Ascending aorta (tissue), 2 donors: Measurements from ENCODE around the gene SHANK3. TPM values are rescaled to one million over a fixed set of nuclear protein-coding genes. Genes with fewer than 3 reads are reported as not detected.
"Not testable (repeated sequence)": the region's sequence is repeated elsewhere in the genome, so short reads cannot be mapped to it uniquely, and the experiment has no call there.

ENCODE experiments used
- DNase-seq, 2 donors: peaks; one replicate each; pipeline ENCODE4 v3.0.0-alpha.2; 2019; ENCODE audit warnings: low spot score in 2 of 2
- H3K27ac ChIP-seq, 2 donors: fragments of 200-600 bp; sonication (generic); one replicate each; pipeline ENCODE4 v1.5.1; 2016 to 2017; ENCODE audit warnings: mild to moderate bottlenecking in 1 of 2
- H3K27me3 ChIP-seq: fragments of 200-600 bp; sonication (generic); one replicate; pipeline ENCODE4 v1.5.1; 2017
- H3K36me3 ChIP-seq, 2 donors: fragments of 200-600 bp; sonication (generic); one replicate each; pipeline ENCODE4 v1.5.1; 2016
- H3K4me1 ChIP-seq, 2 donors: fragments of 200-600 bp; sonication (generic); one replicate each; pipeline ENCODE4 v1.5.1; 2016 to 2017; ENCODE audit warnings: mild to moderate bottlenecking in 1 of 2
- H3K4me3 ChIP-seq, 2 donors: fragments of 200-600 bp; sonication (generic); one replicate each; pipeline ENCODE4 v1.5.1; 2016 to 2017; ENCODE audit warnings: mild to moderate bottlenecking in 1 of 2
- H3K9me3 ChIP-seq, 2 donors: fragments of 200-600 bp; sonication (generic); one replicate each; pipeline ENCODE4 v1.5.1; 2016
- intact Hi-C: fragments of 100-400 bp; cut with DNase I; formaldehyde crosslinking; loops from one replicate; pipeline ENCODE4 v1.15.1; 2023
- total RNA-seq: library from RNA; depleted of rRNA; stranded (reverse); fragments of >200 nt; gene quantifications from one replicate; pipeline ENCODE4 v1.1.0, GENCODE V29; 2016
- TF ChIP-seq, protein P1 (sequence below), 3 experiments: fragments of 200-600 bp in 2 of 3; fragments of 450-650 bp in 1 of 3; sonication (generic) in 2 of 3; IDR thresholded peaks; one replicate each; pipeline ENCODE4 v1.5.1; 2016 to 2019; ENCODE audit warnings: antibody characterized with exemption in 3 of 3, mild to moderate bottlenecking in 1 of 3, moderate library complexity in 1 of 3

The SHANK3 gene
- total RNA-seq, 1 donor from 2014 or later: 128 TPM

DNA sequence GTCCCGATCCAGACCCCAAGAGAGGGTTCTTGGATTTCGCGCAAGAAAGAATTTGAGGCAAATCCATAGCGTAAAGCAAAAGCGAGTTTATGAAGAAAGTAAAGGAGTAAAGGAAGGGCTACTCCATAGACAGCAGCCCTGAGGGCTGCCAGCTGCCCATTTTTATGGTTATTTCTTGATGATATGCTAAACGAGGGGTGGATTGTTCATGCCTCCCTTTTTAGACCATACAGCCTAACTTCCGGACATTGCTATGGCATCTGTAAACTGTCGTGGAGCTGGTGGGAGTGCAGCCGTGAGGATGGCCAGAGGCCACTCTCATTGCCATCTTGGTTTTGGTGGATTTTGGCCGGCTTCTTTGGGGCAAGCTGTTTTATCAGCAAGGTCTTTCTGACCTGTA is 19.4 kb upstream of the SHANK3 start:
- no peaks in the 10 kb centered on the region for H3K27me3 ChIP-seq
- H3K4me1 ChIP-seq: no peaks in the 10 kb centered on the region
- H3K27ac ChIP-seq: no peak overlapping the region
- intact Hi-C loops: no loop called here
- TF ChIP-seq, protein P1, sequence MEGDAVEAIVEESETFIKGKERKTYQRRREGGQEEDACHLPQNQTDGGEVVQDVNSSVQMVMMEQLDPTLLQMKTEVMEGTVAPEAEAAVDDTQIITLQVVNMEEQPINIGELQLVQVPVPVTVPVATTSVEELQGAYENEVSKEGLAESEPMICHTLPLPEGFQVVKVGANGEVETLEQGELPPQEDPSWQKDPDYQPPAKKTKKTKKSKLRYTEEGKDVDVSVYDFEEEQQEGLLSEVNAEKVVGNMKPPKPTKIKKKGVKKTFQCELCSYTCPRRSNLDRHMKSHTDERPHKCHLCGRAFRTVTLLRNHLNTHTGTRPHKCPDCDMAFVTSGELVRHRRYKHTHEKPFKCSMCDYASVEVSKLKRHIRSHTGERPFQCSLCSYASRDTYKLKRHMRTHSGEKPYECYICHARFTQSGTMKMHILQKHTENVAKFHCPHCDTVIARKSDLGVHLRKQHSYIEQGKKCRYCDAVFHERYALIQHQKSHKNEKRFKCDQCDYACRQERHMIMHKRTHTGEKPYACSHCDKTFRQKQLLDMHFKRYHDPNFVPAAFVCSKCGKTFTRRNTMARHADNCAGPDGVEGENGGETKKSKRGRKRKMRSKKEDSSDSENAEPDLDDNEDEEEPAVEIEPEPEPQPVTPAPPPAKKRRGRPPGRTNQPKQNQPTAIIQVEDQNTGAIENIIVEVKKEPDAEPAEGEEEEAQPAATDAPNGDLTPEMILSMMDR (IDR thresholded peaks at IDR 0.05): no peak
- DNase-seq: no peak
- H3K4me3 ChIP-seq: no peak overlapping the region
- H3K9me3 ChIP-seq: no peaks in the 10 kb centered on the region
- H3K36me3 ChIP-seq: no peaks in the 10 kb centered on the region

DNA sequence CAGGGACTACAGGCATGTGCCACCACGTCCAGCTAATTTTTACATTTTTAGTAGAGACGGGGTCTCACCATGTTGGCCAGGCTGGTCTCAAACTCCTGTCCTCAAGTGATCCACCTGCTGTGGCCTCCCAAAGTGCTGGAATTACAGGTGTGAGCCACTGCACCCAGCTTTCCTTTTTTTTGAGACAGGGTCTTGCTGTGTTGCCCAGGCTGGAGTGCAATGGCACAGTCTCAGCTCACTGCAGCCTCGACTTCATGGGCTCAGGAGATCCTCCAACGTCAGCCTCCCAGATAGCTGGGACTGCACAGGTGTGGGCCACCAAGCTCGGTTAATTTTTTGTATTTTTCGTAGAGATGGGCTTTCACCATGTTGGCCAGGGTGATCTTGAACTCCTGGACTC is 18.0 kb upstream of the SHANK3 start:
- H3K4me3 ChIP-seq, H3K27me3 ChIP-seq, H3K27ac ChIP-seq, H3K9me3 ChIP-seq, H3K36me3 ChIP-seq, DNase-seq, H3K4me1 ChIP-seq, intact Hi-C loops: not testable (repeated sequence)

DNA sequence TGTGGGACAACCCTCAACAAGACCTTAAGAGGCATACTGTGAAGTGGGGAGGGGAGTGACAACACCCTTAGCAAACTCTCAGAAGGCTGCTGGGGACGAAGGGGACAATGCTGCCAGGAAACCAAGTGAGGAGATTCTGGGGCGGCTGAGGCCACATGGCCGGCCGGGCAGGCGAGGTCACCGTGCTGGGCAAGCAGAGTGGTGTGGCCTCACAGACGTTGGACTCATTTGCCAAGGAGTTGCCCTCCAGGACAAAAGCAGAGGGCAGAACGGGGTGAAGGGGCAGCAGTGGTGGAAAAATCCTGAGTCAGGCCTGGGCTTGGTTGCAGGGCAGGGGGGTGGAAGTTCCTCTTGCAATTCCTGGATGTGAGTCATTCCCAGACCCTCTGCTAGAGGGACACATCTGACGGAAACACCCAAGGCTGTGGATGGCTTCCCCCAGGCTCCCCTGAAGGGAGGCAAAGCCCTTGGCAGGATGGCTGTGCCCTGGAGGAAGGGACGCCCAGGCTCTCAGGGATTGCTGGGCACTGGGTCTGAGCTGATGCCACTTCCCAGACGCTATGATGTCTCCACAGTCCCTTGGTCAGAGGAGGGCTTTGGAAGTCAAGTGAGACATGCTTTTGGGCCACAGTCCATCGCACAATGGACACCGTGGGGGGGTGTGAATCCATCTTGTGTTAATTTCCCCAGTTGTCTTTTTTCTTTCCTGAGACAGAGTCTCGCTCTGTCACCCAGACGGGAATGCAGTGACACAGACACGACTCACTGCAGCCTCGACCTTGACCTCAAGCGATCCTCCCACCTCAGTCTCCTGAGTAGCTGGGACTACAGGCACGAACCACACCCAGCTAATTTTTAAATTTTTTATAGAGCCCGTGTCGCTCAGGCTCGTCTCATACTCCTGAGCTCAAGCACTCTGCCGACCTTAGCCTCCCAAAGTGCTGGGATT is 16.2 kb upstream of the SHANK3 start:
- TF ChIP-seq, protein P1 (IDR thresholded peaks at IDR 0.05): no peak
- no peak for DNase-seq
- H3K36me3 ChIP-seq: no peaks in the 10 kb centered on the region
- H3K4me1 ChIP-seq: no peaks in the 10 kb centered on the region
- no peak overlapping the region for H3K4me3 ChIP-seq
- peak overlapping the region; percentile 18 to 27 for H3K27ac ChIP-seq
- no peaks in the 10 kb centered on the region for H3K27me3 ChIP-seq
- no peaks in the 10 kb centered on the region for H3K9me3 ChIP-seq
- intact Hi-C loops: no loop called here

DNA sequence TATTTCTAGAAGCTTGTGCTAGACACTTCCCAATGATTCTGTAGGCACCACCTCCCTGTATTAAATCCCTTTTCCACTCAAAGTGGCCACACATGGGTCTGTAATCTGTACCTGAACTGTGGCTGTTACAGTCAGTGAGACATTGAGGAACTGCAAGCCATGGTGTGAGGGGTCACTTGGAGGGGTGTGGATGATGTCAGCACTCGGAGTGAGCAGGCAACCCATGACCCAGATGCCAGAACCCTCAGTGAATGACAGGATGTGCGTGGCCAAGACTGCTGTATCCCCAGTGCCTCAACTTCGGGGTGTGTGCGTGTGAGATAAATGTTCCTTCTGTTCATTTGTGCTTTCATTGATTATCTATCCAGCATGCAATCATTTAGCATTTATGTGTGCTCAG is 14.7 kb upstream of the SHANK3 start:
- H3K36me3 ChIP-seq: no peaks in the 10 kb centered on the region
- DNase-seq: no peak
- H3K4me3 ChIP-seq: no peak overlapping the region
- no peak overlapping the region for H3K27ac ChIP-seq
- H3K27me3 ChIP-seq: no peaks in the 10 kb centered on the region
- TF ChIP-seq, protein P1 (IDR thresholded peaks at IDR 0.05): no peak
- H3K9me3 ChIP-seq: no peaks in the 10 kb centered on the region
- intact Hi-C loops: no loop called here
- no peaks in the 10 kb centered on the region for H3K4me1 ChIP-seq

DNA sequence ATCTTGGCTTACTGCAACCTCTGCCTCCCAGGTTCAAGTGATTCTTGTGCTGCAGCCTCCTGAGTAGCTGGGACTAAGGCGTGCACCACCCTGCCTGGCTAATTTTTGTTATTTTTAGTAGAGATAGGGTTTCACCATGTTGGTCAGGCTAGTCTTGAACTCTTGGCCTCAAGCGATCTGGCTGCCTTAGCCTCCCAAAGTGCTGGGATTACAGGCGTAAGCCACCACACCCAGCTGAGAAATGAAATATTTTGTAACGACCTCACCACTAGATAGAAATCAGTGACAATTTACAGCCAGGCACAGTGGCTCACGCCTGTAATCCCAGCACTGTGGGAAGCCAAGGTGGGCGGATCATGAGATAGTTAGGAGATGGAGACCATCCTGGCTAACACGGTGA is 12.9 kb upstream of the SHANK3 start:
- intact Hi-C loops, H3K4me1 ChIP-seq, H3K4me3 ChIP-seq, H3K27ac ChIP-seq, H3K9me3 ChIP-seq, H3K27me3 ChIP-seq, H3K36me3 ChIP-seq, DNase-seq: not testable (repeated sequence)

DNA sequence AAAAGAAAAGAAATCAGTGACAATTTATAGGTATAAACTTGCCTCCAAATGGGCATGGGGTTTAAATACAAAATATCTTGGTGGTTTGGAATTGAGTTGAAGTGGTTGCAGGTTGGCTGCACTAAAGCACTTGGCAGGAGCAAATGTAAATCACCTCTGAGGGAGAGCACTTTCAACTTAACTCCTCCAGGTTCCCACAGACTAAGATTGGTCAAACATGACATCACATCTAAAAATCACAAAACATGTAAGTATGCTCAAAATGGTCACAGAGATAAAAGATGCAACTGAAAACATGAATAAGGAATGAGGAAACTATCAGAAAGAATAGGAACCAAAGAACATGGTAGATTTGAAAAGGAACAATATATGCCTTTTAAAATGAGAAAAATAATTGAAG is 12.3 kb upstream of the SHANK3 start:
- no peak overlapping the region for H3K4me3 ChIP-seq
- H3K9me3 ChIP-seq: no peaks in the 10 kb centered on the region
- no peak overlapping the region for H3K27ac ChIP-seq
- no peaks in the 10 kb centered on the region for H3K4me1 ChIP-seq
- DNase-seq: no peak
- no peaks in the 10 kb centered on the region for H3K36me3 ChIP-seq
- H3K27me3 ChIP-seq: no peaks in the 10 kb centered on the region
- intact Hi-C loops: no loop called here
- TF ChIP-seq, protein P1 (IDR thresholded peaks at IDR 0.05): no peak
